SK-N-SH treated with all-trans-retinoic acid at 6 μM for 48 hours (cell line): ENCODE results near the gene ROBO2.

ENCODE experiments used
- ATAC-seq: fragments of 200-7000 bp; cut with Tn5 transposase; 3 replicates; pipeline ENCODE4 v1.9.1; 2020; ENCODE audit warnings: mild to moderate bottlenecking, moderate library complexity
- BACH2 ChIP-seq: fragments of 250-450 bp; sonication (Bioruptor Pico); IDR thresholded peaks from 2 replicates; pipeline ENCODE4 v1.9.0; 2021; ENCODE audit warnings: mild to moderate bottlenecking, borderline replicate concordance
- CREB5 ChIP-seq: fragments of 250-450 bp; sonication (Bioruptor Pico); IDR thresholded peaks from 2 replicates; pipeline ENCODE4 v1.5.1; 2020; ENCODE audit warnings: low read depth, mild to moderate bottlenecking, moderate library complexity
- CSDC2 ChIP-seq: fragments of 250-450 bp; sonication (Bioruptor Pico); IDR thresholded peaks from 2 replicates; pipeline ENCODE4 v1.5.0; 2020; ENCODE audit warnings: mild to moderate bottlenecking, moderate library complexity
- CSRNP3 ChIP-seq: fragments of 250-450 bp; sonication (Bioruptor Pico); IDR thresholded peaks from 2 replicates; pipeline ENCODE4 v1.5.1; 2021; ENCODE audit warnings: mild to moderate bottlenecking, moderate library complexity
- ESRRG ChIP-seq: fragments of 250-450 bp; sonication (Bioruptor Pico); IDR thresholded peaks from 2 replicates; pipeline ENCODE4 v1.6.1; 2021; ENCODE audit warnings: mild to moderate bottlenecking
- GLIS3 ChIP-seq: fragments of 250-450 bp; sonication (Bioruptor Pico); IDR thresholded peaks from 2 replicates; pipeline ENCODE4 v1.5.0; 2020; ENCODE audit warnings: mild to moderate bottlenecking, moderate library complexity
- ISL1 ChIP-seq: fragments of 250-450 bp; sonication (Bioruptor Pico); IDR thresholded peaks from 2 replicates; pipeline ENCODE4 v2.1.2; 2022; ENCODE audit warnings: mild to moderate bottlenecking, moderate library complexity
- PATZ1 ChIP-seq: fragments of 250-450 bp; sonication (Bioruptor Pico); IDR thresholded peaks from 2 replicates; pipeline ENCODE4 v1.8.0; 2020; ENCODE audit warnings: mild to moderate bottlenecking, moderate library complexity, borderline replicate concordance
- POU6F1 ChIP-seq: fragments of 250-450 bp; sonication (Bioruptor Pico); IDR thresholded peaks from 2 replicates; pipeline ENCODE4 v1.8.0; 2021; ENCODE audit warnings: low read depth, mild to moderate bottlenecking, moderate library complexity, borderline replicate concordance
- RARB ChIP-seq: fragments of 250-450 bp; sonication (Bioruptor Pico); IDR thresholded peaks from 2 replicates; pipeline ENCODE4 v1.8.0; 2021; ENCODE audit warnings: mild to moderate bottlenecking, moderate library complexity
- SNAI2 ChIP-seq: fragments of 250-450 bp; sonication (Bioruptor Pico); IDR thresholded peaks from 2 replicates; pipeline ENCODE4 v1.5.0; 2020; ENCODE audit warnings: mild to moderate bottlenecking, moderate library complexity
- TCF4 ChIP-seq: fragments of 250-450 bp; sonication (Bioruptor Pico); IDR thresholded peaks from 2 replicates; pipeline ENCODE4 v1.8.0; 2021; ENCODE audit warnings: mild to moderate bottlenecking, moderate library complexity, borderline replicate concordance
- TOX ChIP-seq: fragments of 250-450 bp; sonication (Bioruptor Pico); IDR thresholded peaks from 2 replicates; pipeline ENCODE4 v1.8.0; 2021; ENCODE audit warnings: mild to moderate bottlenecking, moderate library complexity, borderline replicate concordance
- TSHZ2 ChIP-seq: fragments of 250-450 bp; sonication (Bioruptor Pico); IDR thresholded peaks from 2 replicates; pipeline ENCODE4 v1.5.0; 2020; ENCODE audit warnings: mild to moderate bottlenecking, moderate library complexity
- ZC3H10 ChIP-seq: fragments of 250-450 bp; sonication (Bioruptor Pico); IDR thresholded peaks from 2 replicates; pipeline ENCODE4 v1.5.1; 2021; ENCODE audit warnings: mild to moderate bottlenecking, moderate library complexity
- ZFP3 ChIP-seq: fragments of 250-450 bp; sonication (Bioruptor Pico); IDR thresholded peaks from 2 replicates; pipeline ENCODE4 v1.5.0; 2020; ENCODE audit warnings: mild to moderate bottlenecking, moderate library complexity
- ZFP30 ChIP-seq: fragments of 450-650 bp; formaldehyde crosslinking; IDR thresholded peaks from 2 replicates; pipeline ENCODE4 v1.5.0; 2022; ENCODE audit warnings: mild to moderate bottlenecking, moderate library complexity
- ZNF70 ChIP-seq: fragments of 450-650 bp; formaldehyde crosslinking; IDR thresholded peaks from 2 replicates; pipeline ENCODE4 v1.5.0; 2020; ENCODE audit warnings: mild to moderate bottlenecking, moderate library complexity
- ZNF8 ChIP-seq: fragments of 450-650 bp; formaldehyde crosslinking; IDR thresholded peaks from 2 replicates; pipeline ENCODE4 v1.5.0; 2020; ENCODE audit warnings: mild to moderate bottlenecking, moderate library complexity

Gene ROBO2

GRCh38 chr3:77354958-77355357, 315.1 kb downstream of the ROBO2 start:
- TF ChIP-seq TSHZ2 (no peak), ZNF70 (no peak), CSDC2 (CRISPR knock-in tag) (no peak), CSRNP3 (CRISPR knock-in tag) (no peak), ZNF8 (CRISPR knock-in tag) (no peak), POU6F1 (CRISPR knock-in tag) (no peak)
- ATAC-seq: no peak

GRCh38 chr3:77362936-77363335, 323.0 kb downstream of the ROBO2 start:
- no peak for ATAC-seq
- TF ChIP-seq CREB5 (no peak), ZFP30 (CRISPR knock-in tag) (no peak), ZFP3 (CRISPR knock-in tag) (no peak), ISL1 (CRISPR knock-in tag) (no peak), PATZ1 (CRISPR knock-in tag) (no peak), TOX (CRISPR knock-in tag) (no peak), ZNF8 (CRISPR knock-in tag) (no peak), BACH2 (CRISPR knock-in tag) (no peak)
- TF ChIP-seq, all 23 proteins: peak for 0

- no peak for TF ChIP-seq ZC3H10 (CRISPR knock-in tag)
- ATAC-seq: no peak
Observed at GRCh38 chr3:77365152-77365551, 325.3 kb downstream of the ROBO2 start.

- ATAC-seq: no peak; the same call in 2 of the 3 replicates
- TF ChIP-seq BACH2 (CRISPR knock-in tag) (no peak), CSRNP3 (CRISPR knock-in tag) (no peak), CSDC2 (CRISPR knock-in tag) (no peak), GLIS3 (no peak)
- TF ChIP-seq, all 23 proteins: peak for 0
Observed at GRCh38 chr3:77370413-77370812, 330.5 kb downstream of the ROBO2 start.

GRCh38 chr3:77372018-77372417, 332.1 kb downstream of the ROBO2 start:
- ATAC-seq: no peak
- no peak for TF ChIP-seq TSHZ2
- TF ChIP-seq ZC3H10 (CRISPR knock-in tag): no peak
- no peak for TF ChIP-seq GLIS3
- TF ChIP-seq ISL1 (CRISPR knock-in tag): no peak
- no peak for TF ChIP-seq CREB5
- no peak for TF ChIP-seq SNAI2
- TF ChIP-seq TCF4: no peak
- TF ChIP-seq ZNF70: no peak
- TF ChIP-seq ESRRG (CRISPR knock-in tag): no peak
- no peak for TF ChIP-seq ZFP30 (CRISPR knock-in tag)
- TF ChIP-seq CSDC2 (CRISPR knock-in tag): no peak
- no peak for TF ChIP-seq RARB (CRISPR knock-in tag)
